Lower lobe of right lung (tissue), 2 donors: ENCODE results near the gene CDH2. TPM values are rescaled to one million over a fixed set of nuclear protein-coding genes. Genes with fewer than 3 reads are reported as not detected.

Source experiments
- ATAC-seq, 2 donors: fragments of 200-7000 bp; cut with Tn5 transposase; one replicate each; pipeline ENCODE4 v1.9.1; 2020 to 2022; ENCODE audit warnings: mild to moderate bottlenecking in 2 of 2, moderate library complexity in 2 of 2
- DNase-seq: peaks from one replicate; pipeline ENCODE4 v3.0.0-alpha.2; 2020
- H3K27ac ChIP-seq: fragments of 200-600 bp; one replicate; pipeline ENCODE4 v1.8.0; 2022
- H3K27me3 ChIP-seq: fragments of 200-600 bp; one replicate; pipeline ENCODE4 v1.8.0; 2022; ENCODE audit warnings: low read depth
- H3K36me3 ChIP-seq: fragments of 200-600 bp; one replicate; pipeline ENCODE4 v1.8.0; 2022; ENCODE audit warnings: mild to moderate bottlenecking
- H3K4me1 ChIP-seq: fragments of 200-600 bp; one replicate; pipeline ENCODE4 v1.8.0; 2022
- H3K4me3 ChIP-seq: fragments of 200-600 bp; one replicate; pipeline ENCODE4 v1.8.0; 2022; ENCODE audit warnings: mild to moderate bottlenecking
- H3K9me3 ChIP-seq: fragments of 200-600 bp; one replicate; pipeline ENCODE4 v1.8.0; 2022
- intact Hi-C: fragments of 100-400 bp; cut with DNase I; formaldehyde crosslinking; loops from one replicate; pipeline ENCODE4 v1.11.0; 2022
- total RNA-seq: library from RNA; stranded (reverse); fragmentation: NEBNext Ultra II Directional; extraction: Animal tissue kit (Norgen Biotek cat#: 25700); gene quantifications from one replicate; pipeline ENCODE4 v1.2.1, GENCODE V29; 2021
- TF ChIP-seq, protein P1 (sequence below): fragments of 200-600 bp; IDR thresholded peaks from one replicate; pipeline ENCODE4 v1.8.0; 2022; ENCODE audit warnings: antibody characterized with exemption, mild to moderate bottlenecking
- donor health status: DM: no; HTN: yes; CAD: no; lungs with severe emphysema.

CDH2 gene
- total RNA-seq, 1 donor from 2014 or later: 0.68 TPM

DNA sequence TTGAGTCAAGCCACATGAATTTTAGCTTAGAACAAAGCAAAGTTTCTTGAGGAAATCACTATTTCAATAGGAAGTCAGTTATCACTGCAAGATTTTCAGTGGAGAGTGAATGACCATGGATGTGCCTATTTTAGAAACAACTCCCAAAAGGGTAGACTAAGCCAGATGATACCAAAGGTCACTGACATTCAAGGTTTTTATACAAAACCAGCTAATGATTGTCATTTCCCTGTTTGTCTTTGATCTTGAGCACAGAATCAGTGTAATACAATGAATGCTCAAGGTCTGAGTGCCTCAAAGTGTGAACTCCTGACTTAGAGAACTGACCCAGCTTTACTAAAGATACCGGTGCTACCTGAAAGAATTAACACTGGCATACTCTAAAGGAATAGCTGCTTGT, 60.5 kb downstream of the CDH2 start:
- H3K4me1 ChIP-seq: no peaks in the 10 kb centered on the region
- ATAC-seq: no peak
- intact Hi-C loops: no loop called here
- H3K27ac ChIP-seq: no peak overlapping the region
- no peak overlapping the region for H3K4me3 ChIP-seq
- H3K36me3 ChIP-seq: no peaks in the 10 kb centered on the region
- TF ChIP-seq, protein P1, sequence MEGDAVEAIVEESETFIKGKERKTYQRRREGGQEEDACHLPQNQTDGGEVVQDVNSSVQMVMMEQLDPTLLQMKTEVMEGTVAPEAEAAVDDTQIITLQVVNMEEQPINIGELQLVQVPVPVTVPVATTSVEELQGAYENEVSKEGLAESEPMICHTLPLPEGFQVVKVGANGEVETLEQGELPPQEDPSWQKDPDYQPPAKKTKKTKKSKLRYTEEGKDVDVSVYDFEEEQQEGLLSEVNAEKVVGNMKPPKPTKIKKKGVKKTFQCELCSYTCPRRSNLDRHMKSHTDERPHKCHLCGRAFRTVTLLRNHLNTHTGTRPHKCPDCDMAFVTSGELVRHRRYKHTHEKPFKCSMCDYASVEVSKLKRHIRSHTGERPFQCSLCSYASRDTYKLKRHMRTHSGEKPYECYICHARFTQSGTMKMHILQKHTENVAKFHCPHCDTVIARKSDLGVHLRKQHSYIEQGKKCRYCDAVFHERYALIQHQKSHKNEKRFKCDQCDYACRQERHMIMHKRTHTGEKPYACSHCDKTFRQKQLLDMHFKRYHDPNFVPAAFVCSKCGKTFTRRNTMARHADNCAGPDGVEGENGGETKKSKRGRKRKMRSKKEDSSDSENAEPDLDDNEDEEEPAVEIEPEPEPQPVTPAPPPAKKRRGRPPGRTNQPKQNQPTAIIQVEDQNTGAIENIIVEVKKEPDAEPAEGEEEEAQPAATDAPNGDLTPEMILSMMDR: no peak
- no peaks in the 10 kb centered on the region for H3K9me3 ChIP-seq
- H3K27me3 ChIP-seq: no peaks in the 10 kb centered on the region
- no peak for DNase-seq

- intact Hi-C loops: no loop called here
- no peaks in the 10 kb centered on the region for H3K4me1 ChIP-seq
- TF ChIP-seq, protein P1: no peak
- no peaks in the 10 kb centered on the region for H3K9me3 ChIP-seq
- ATAC-seq: no peak
- no peak overlapping the region for H3K27ac ChIP-seq
- no peak for DNase-seq
- H3K36me3 ChIP-seq: no peaks in the 10 kb centered on the region
- H3K27me3 ChIP-seq: no peaks in the 10 kb centered on the region
- H3K4me3 ChIP-seq: no peak overlapping the region
These were observed 61.8 kb downstream of the CDH2 start for GRCh38 chr18:28115149-28115550.

DNA sequence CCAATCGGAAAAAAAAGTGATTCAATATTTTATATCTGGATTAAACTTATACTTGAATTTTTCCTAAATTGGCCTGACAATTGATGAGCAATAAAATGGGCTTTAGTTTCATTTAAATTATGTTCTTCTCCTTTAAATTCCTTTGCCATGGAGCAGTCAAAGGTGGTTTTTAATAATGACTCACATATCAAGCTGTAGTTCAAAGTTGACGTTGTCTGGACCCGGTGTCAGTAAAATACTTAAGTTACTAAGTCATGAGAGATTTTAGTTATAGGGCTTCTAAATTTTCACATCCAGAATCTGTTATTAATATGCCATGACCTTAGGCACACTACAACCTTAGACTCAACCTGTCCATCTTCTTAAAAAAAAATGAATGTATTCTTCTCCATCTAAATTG, 62.5 kb downstream of the CDH2 start:
- Histone ChIP-seq H3K9me3 (no peaks in the 10 kb centered on the region), H3K4me1 (no peaks in the 10 kb centered on the region), H3K27ac (no peak overlapping the region), H3K4me3 (no peak overlapping the region), H3K27me3 (no peaks in the 10 kb centered on the region), H3K36me3 (no peaks in the 10 kb centered on the region)
- TF ChIP-seq, protein P1: no peak
- no peak for DNase-seq
- intact Hi-C loops: no loop called here
- ATAC-seq: no peak

GRCh38 chr18:28113271-28114029, 63.5 kb downstream of the CDH2 start:
- Histone ChIP-seq H3K36me3 (no peaks in the 10 kb centered on the region), H3K4me3 (no peak overlapping the region), H3K27me3 (no peaks in the 10 kb centered on the region), H3K9me3 (no peaks in the 10 kb centered on the region), H3K4me1 (no peaks in the 10 kb centered on the region), H3K27ac (no peak overlapping the region)
- ATAC-seq: no peak
- intact Hi-C loops: no loop called here
- no peak for DNase-seq
- TF ChIP-seq, protein P1: no peak

- TF ChIP-seq, protein P1: no peak
- intact Hi-C loops: no loop called here
- no peak for ATAC-seq
- DNase-seq: no peak
- Histone ChIP-seq H3K9me3 (no peaks in the 10 kb centered on the region), H3K36me3 (no peaks in the 10 kb centered on the region), H3K4me3 (no peak overlapping the region), H3K27me3 (no peaks in the 10 kb centered on the region), H3K27ac (no peak overlapping the region), H3K4me1 (no peaks in the 10 kb centered on the region)
These were observed 64.9 kb downstream of the CDH2 start for GRCh38 chr18:28112056-28112470.
